ENCODE data around the gene ZFP3.

ZFP3 gene

DNA sequence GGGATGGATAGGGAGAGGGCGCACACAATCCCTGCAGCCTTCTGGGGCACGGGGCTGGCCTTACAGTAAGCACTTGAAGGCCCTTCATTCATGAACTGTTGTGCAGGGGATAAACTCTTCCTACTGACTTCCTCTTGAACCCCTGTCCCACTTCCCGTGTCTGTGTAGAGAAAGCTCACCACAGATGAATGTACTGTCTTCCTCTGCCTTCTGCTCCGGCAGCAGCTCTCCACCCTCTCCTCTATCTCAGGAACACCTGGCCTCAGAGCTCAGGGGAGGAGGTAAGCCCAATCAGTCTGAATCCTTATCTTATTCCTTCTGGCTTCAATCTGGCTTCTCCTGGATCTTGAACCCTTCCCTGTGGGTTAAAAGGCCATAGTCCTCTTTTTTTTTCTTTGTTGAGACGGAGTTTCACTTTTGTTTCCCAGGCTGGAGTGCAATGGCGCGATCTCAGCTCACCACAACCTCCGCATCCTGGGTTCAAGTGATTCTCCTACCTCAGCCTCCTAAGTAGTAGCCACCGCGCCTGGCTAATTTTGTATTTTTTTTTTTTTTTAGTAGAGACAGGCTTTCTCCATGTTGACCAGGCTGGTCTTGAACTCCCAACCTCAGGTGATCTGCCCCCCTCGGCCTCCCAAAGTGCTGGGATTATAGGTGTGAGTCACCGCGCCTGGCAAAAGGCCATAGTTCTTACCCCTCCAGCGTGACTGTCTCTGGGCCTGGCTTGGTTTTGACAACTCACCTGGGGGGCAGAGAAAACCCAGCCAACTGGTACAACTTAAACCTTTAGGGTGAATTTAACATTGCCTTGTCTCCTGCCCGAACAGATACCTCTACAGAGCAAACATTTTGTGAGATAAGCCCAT, 35.9 kb upstream of the ZFP3 start:
- H2AFZ ChIP-seq (ENCODE audit: insufficient read depth, low read length, poor library complexity) = no peak overlapping the region
- H3K27me3 ChIP-seq (ENCODE audit: insufficient read depth, low read length) = no peaks in the 10 kb centered on the region
- H3K79me1 ChIP-seq (ENCODE audit: low read length) = peaks cover 2% of the 10 kb centered on the region
- no peak overlapping the region for H4K12ac ChIP-seq (ENCODE audit: low read depth, low read length)
- WGBS (ENCODE audit: extremely low coverage, insufficient coverage, insufficient read length) = no CpG with 5 or more reads among the region's 15 CpGs
- no peak overlapping the region for H2AK5ac ChIP-seq (ENCODE audit: low read length)
- H3K27ac ChIP-seq (ENCODE audit: low read depth, low read length) = no peak overlapping the region
- no peak overlapping the region for H3K4me3 ChIP-seq (ENCODE audit: low read depth, low read length)
- no peak overlapping the region for H3K4ac ChIP-seq (ENCODE audit: low read depth, low read length)
- no peak overlapping the region for H3K14ac ChIP-seq (ENCODE audit: low read length)
- H4K91ac ChIP-seq (ENCODE audit: low read depth, low read length) = peak overlapping the region; percentile 25
- no peaks in the 10 kb centered on the region for H3K9me3 ChIP-seq (ENCODE audit: insufficient read depth, low read depth, low read length)
- H3K18ac ChIP-seq (ENCODE audit: low read length) = no peak overlapping the region
- H3K9ac ChIP-seq (ENCODE audit: low read length) = no peak overlapping the region
- DNase-seq = no peak
- no peaks in the 10 kb centered on the region for H3K36me3 ChIP-seq (ENCODE audit: control insufficient read depth in 1 of 2, insufficient read depth in 2 of 2, low read length in 2 of 2)
- no peak overlapping the region for H3K23ac ChIP-seq (ENCODE audit: low read length)
- no peaks in the 10 kb centered on the region for H3K79me2 ChIP-seq (ENCODE audit: control insufficient read depth, insufficient read depth, low read length, poor library complexity)
- H4K8ac ChIP-seq (ENCODE audit: low read depth, low read length) = no peak overlapping the region
- no peak overlapping the region for H2BK120ac ChIP-seq (ENCODE audit: insufficient read depth, low read length, poor library complexity)
- no peak overlapping the region for H2BK5ac ChIP-seq (ENCODE audit: low read depth, low read length, poor library complexity)
- H3K4me2 ChIP-seq (ENCODE audit: low read length) = no peak overlapping the region
- H3K4me1 ChIP-seq (ENCODE audit: control insufficient read depth in 1 of 2, insufficient read depth in 2 of 2, low read length in 2 of 2) = peaks cover 0 to 5% of the 10 kb centered on the region in 2 experiments
- no peak overlapping the region for H2BK12ac ChIP-seq (ENCODE audit: low read length)

DNA sequence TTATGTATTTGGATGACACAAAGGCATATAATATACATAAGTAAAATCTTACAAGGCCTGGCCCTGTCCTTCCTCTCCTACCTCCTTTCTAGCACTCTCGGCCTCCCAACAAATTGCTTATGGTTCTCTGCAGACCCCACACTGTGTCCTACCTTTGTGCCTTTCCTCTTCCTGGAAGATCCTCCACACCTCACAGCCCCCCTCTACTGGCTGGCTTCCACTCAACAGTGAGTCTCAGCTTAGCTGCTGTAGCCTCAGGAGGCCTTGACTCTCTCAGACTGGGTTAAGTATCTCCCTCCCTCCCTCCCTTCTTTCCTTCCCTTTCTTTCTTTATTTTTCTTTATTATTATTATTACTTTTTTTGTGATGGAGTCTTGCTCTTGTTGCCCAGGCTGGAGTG, 34.7 kb upstream of the ZFP3 start:
- H2BK5ac ChIP-seq (ENCODE audit: low read depth, low read length, poor library complexity) = no peak overlapping the region
- no peak for DNase-seq
- H4K12ac ChIP-seq (ENCODE audit: low read depth, low read length) = no peak overlapping the region
- H3K4me1 ChIP-seq (ENCODE audit: control insufficient read depth in 1 of 2, insufficient read depth in 2 of 2, low read length in 2 of 2) = peaks cover 0 to 5% of the 10 kb centered on the region in 2 experiments
- no CpG with 5 or more reads among the region's 1 CpG for WGBS (ENCODE audit: extremely low coverage, insufficient coverage, insufficient read length)
- no peaks in the 10 kb centered on the region for H3K36me3 ChIP-seq (ENCODE audit: control insufficient read depth in 1 of 2, insufficient read depth in 2 of 2, low read length in 2 of 2)
- H3K23ac ChIP-seq (ENCODE audit: low read length) = no peak overlapping the region
- H3K9me3 ChIP-seq (ENCODE audit: insufficient read depth, low read depth, low read length) = no peaks in the 10 kb centered on the region
- no peak overlapping the region for H2BK12ac ChIP-seq (ENCODE audit: low read length)
- H4K8ac ChIP-seq (ENCODE audit: low read depth, low read length) = peak overlapping the region; percentile 9
- H3K4me3 ChIP-seq (ENCODE audit: low read depth, low read length) = no peak overlapping the region
- no peak overlapping the region for H3K9ac ChIP-seq (ENCODE audit: low read length)
- H4K91ac ChIP-seq (ENCODE audit: low read depth, low read length) = no peak overlapping the region
- no peaks in the 10 kb centered on the region for H3K27me3 ChIP-seq (ENCODE audit: insufficient read depth, low read length)
- no peak overlapping the region for H3K18ac ChIP-seq (ENCODE audit: low read length)
- H2BK120ac ChIP-seq (ENCODE audit: insufficient read depth, low read length, poor library complexity) = no peak overlapping the region
- H2AFZ ChIP-seq (ENCODE audit: insufficient read depth, low read length, poor library complexity) = no peak overlapping the region
- H3K27ac ChIP-seq (ENCODE audit: low read depth, low read length) = no peak overlapping the region
- no peaks in the 10 kb centered on the region for H3K79me2 ChIP-seq (ENCODE audit: control insufficient read depth, insufficient read depth, low read length, poor library complexity)
- no peak overlapping the region for H3K14ac ChIP-seq (ENCODE audit: low read length)
- no peak overlapping the region for H3K4ac ChIP-seq (ENCODE audit: low read depth, low read length)
- H3K4me2 ChIP-seq (ENCODE audit: low read length) = no peak overlapping the region
- no peak overlapping the region for H2AK5ac ChIP-seq (ENCODE audit: low read length)
- H3K79me1 ChIP-seq (ENCODE audit: low read length) = peaks cover 2% of the 10 kb centered on the region

DNA sequence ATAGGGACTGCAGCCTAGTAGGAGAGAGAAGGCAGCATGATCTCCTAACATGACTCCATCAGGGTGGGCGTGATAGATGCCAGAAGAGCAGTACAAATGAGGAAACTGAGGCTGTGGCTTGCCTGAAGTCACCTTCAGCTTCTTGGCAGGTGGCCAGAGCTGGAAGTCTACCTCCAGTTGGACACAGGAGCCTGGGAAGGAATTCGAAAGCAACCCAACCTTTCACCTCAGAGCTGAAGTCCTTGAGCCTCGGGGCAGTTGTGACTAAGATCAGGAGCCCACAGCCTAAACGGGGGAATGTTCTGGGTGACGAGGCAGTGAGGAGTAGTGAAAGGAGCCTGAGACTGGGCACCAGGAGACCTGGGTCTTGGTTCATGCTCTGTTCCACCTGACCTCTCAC, 33.6 kb upstream of the ZFP3 start:
- no peak overlapping the region for H4K8ac ChIP-seq (ENCODE audit: low read depth, low read length)
- peak overlapping the region; percentile 8 for H2BK5ac ChIP-seq (ENCODE audit: low read depth, low read length, poor library complexity)
- no peak overlapping the region for H3K23ac ChIP-seq (ENCODE audit: low read length)
- H3K27ac ChIP-seq (ENCODE audit: low read depth, low read length) = no peak overlapping the region
- H3K14ac ChIP-seq (ENCODE audit: low read length) = no peak overlapping the region
- H2AK5ac ChIP-seq (ENCODE audit: low read length) = no peak overlapping the region
- no peaks in the 10 kb centered on the region for H3K27me3 ChIP-seq (ENCODE audit: insufficient read depth, low read length)
- no peak overlapping the region for H2AFZ ChIP-seq (ENCODE audit: insufficient read depth, low read length, poor library complexity)
- no peaks in the 10 kb centered on the region for H3K79me2 ChIP-seq (ENCODE audit: control insufficient read depth, insufficient read depth, low read length, poor library complexity)
- H3K4me1 ChIP-seq (ENCODE audit: control insufficient read depth in 1 of 2, insufficient read depth in 2 of 2, low read length in 2 of 2) = peaks cover under 1 to 5% of the 10 kb centered on the region in 2 experiments
- H3K4me3 ChIP-seq (ENCODE audit: low read depth, low read length) = no peak overlapping the region
- no peak overlapping the region for H3K4ac ChIP-seq (ENCODE audit: low read depth, low read length)
- peaks cover 3% of the 10 kb centered on the region for H3K79me1 ChIP-seq (ENCODE audit: low read length)
- no peak overlapping the region for H3K4me2 ChIP-seq (ENCODE audit: low read length)
- H3K9ac ChIP-seq (ENCODE audit: low read length) = no peak overlapping the region
- H3K36me3 ChIP-seq (ENCODE audit: control insufficient read depth in 1 of 2, insufficient read depth in 2 of 2, low read length in 2 of 2) = no peaks in the 10 kb centered on the region
- peak overlapping the region; percentile 58 for H2BK12ac ChIP-seq (ENCODE audit: low read length)
- no peak overlapping the region for H4K12ac ChIP-seq (ENCODE audit: low read depth, low read length)
- WGBS (ENCODE audit: extremely low coverage, insufficient coverage, insufficient read length) = no CpG with 5 or more reads among the region's 5 CpGs
- H3K18ac ChIP-seq (ENCODE audit: low read length) = no peak overlapping the region
- H3K9me3 ChIP-seq (ENCODE audit: insufficient read depth, low read depth, low read length) = no peaks in the 10 kb centered on the region
- DNase-seq = peak; percentile 97
- H2BK120ac ChIP-seq (ENCODE audit: insufficient read depth, low read length, poor library complexity) = no peak overlapping the region
- H4K91ac ChIP-seq (ENCODE audit: low read depth, low read length) = peak overlapping the region; percentile 2

DNA sequence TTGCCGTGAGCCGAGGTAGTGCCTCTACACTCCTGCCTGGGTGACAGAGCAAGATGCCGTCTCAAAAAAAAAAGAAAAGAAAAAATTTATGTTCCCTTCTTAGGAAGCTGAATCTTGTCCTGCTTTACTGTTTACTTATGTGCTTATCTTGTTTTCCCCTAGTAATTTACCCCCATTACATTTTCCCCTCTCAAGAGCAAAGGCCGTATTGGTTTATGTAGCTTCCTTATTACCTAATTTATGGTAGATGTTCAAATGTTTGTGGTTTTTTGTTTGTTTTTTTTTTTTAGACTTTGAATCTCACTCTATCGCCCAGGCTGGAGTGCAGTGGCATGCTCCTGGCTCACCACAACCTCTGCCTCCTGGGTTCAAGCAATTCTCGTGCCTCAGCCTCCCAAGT, 32.8 kb upstream of the ZFP3 start:
- Histone ChIP-seq H2BK12ac (ENCODE audit: low read length) (no peak overlapping the region), H3K9me3 (ENCODE audit: insufficient read depth, low read depth, low read length) (no peaks in the 10 kb centered on the region), H3K27ac (ENCODE audit: low read depth, low read length) (no peak overlapping the region), H2AK5ac (ENCODE audit: low read length) (no peak overlapping the region), H4K12ac (ENCODE audit: low read depth, low read length) (no peak overlapping the region), H2AFZ (ENCODE audit: insufficient read depth, low read length, poor library complexity) (no peak overlapping the region), H3K4me1 (ENCODE audit: control insufficient read depth in 1 of 2, insufficient read depth in 2 of 2, low read length in 2 of 2) (peaks cover 4 to 5% of the 10 kb centered on the region in 2 experiments), H3K36me3 (ENCODE audit: control insufficient read depth in 1 of 2, insufficient read depth in 2 of 2, low read length in 2 of 2) (no peaks in the 10 kb centered on the region), H3K23ac (ENCODE audit: low read length) (no peak overlapping the region), H3K18ac (ENCODE audit: low read length) (no peak overlapping the region), H3K4me2 (ENCODE audit: low read length) (no peak overlapping the region), H3K27me3 (ENCODE audit: insufficient read depth, low read length) (no peaks in the 10 kb centered on the region), H3K79me1 (ENCODE audit: low read length) (peaks cover 6% of the 10 kb centered on the region), H3K4ac (ENCODE audit: low read depth, low read length) (no peak overlapping the region), H3K14ac (ENCODE audit: low read length) (no peak overlapping the region), H3K79me2 (ENCODE audit: control insufficient read depth, insufficient read depth, low read length, poor library complexity) (no peaks in the 10 kb centered on the region), H4K8ac (ENCODE audit: low read depth, low read length) (no peak overlapping the region), H3K4me3 (ENCODE audit: low read depth, low read length) (no peak overlapping the region), H3K9ac (ENCODE audit: low read length) (no peak overlapping the region), H2BK5ac (ENCODE audit: low read depth, low read length, poor library complexity) (no peak overlapping the region), H2BK120ac (ENCODE audit: insufficient read depth, low read length, poor library complexity) (no peak overlapping the region), H4K91ac (ENCODE audit: low read depth, low read length) (no peak overlapping the region)
- no CpG with 5 or more reads among the region's 6 CpGs for WGBS (ENCODE audit: extremely low coverage, insufficient coverage, insufficient read length)
- no peak for DNase-seq

All from trophoblast cell (in vitro differentiated cells and primary cell).